ELR (cell line): ENCODE results near the gene COPRS.
"Not testable (repeated sequence)": the region's sequence is repeated elsewhere in the genome, so short reads cannot be mapped to it uniquely, and the experiment has no call there.

Experiments
- DNase-seq: peaks from one replicate; pipeline ENCODE4 v3.0.0-alpha.2; 2015; ENCODE audit warnings: low read depth

The COPRS gene

DNA sequence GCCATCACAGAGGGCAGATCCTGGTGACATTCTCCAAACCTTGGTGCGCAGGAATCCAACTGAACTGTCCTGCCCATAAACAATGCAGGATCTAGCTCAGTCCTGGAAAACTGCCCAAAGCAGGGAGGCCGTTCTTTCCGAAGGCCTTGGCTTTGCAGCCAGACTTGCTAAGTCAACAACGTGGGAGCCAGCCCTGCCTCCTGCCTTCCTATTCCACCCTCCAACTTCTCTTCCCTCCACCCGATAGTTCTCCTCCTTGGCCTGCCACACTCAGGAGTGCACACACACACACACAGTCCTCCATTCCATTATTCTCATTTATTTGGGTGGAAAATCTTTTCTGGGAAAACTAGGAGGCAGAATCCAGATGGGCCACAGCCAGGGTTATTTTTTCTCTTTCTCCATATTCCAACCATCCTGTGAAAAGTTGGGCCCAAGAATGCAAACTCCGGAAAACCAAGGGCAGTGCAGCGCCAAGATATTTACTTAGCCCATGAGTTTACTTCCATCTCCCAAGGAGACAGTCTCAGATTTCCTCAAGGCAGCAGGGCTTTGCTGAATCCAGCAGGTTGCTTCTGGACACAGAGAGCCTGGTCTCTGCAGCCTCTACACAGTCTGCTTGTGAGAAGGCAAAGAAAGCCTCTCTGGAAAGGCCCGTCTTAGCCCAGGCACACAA is 15.8 kb downstream of the COPRS start:
- peak; percentile 29 for DNase-seq

DNA sequence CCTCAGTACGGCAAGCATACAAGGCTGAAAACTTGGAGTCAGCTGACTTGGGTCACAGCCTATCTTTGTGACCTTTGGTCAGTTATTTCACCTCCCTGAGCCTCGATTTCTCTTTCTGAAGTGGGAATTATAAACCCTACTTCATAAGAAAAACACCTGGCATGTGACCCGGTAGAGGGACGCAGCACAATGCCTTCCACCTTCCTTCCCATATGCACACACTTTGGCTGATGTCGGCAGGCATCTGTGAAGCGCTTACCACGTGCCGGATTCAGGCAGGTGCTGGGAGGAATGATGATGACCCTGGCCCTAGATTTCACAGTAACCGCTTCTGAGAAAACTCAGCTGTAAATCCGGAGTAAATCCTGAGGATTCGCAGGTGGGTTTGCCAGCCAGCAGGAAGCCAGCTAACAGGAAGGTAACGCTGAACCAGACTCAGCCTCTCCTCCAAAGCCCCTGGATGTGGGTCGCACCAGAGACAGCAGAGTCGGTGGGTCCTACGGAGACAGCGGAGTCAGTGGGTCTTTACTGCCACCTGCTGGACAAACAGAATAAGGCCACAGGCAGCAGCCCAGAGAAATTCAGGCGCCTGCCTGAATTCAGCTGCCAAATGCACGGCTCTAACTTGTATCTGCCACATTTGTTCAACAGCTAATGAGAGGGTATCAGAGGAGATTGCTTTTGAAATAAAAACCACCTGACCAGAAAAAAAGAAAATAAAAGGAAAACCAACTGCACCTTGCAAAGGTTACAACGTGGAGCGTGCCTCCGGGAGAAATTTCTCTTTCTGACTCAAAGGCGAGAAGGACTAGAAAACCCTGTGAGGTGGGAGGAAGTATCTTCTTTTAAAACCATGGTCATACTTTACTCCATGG is 16.6 kb downstream of the COPRS start:
- peak; percentile 76 for DNase-seq

GRCh38 chr17:31841850-31842194 is 17.2 kb downstream of the COPRS start:
- DNase-seq, result no peak

DNA sequence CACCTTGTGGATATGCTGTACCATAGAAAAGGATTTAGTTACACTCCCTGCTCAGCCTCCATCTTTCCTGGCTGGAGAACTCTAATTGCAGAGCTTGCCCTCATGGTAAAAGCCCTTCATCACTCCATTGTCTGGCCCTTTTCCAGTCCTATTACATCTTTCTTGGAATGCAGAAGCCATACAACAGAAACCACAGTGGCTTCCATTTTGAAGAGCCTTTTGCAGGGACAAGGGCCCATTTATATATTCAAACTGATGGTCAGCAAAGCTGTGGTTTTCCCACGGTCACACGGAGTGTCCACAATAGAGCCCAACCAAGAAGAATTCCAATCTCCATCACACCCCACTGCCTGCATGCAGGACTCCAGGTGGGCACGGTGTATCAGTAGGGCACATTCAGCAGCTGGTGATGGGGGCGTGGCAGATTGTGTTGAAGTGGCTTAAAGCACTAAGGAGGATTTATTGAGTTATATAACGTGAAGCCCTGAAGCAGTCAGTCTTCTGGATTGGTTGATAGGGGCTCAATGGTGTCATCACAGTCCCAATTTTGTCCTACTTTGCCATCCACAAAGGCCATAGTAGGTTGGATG is 20.3 kb downstream of the COPRS start:
- DNase-seq, result no peak

DNA sequence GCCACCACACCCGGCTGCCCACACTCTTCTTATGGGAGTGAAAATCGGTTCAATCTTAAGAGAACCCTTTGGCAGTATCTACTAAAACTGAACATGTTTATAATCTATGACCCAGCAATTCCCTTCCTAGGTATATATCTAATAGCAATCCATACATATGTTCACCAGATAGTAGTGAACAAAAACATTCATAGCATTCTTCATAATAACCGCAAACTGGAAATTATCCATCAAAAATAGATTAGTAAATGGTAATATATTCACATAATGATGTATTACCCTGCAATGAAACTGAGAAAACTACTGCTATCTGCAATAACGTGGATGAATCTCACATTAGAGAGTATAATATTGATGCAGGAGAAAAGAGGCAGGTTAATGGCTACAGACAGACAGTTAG is 23.1 kb downstream of the COPRS start:
- DNase-seq, result no peak

DNA sequence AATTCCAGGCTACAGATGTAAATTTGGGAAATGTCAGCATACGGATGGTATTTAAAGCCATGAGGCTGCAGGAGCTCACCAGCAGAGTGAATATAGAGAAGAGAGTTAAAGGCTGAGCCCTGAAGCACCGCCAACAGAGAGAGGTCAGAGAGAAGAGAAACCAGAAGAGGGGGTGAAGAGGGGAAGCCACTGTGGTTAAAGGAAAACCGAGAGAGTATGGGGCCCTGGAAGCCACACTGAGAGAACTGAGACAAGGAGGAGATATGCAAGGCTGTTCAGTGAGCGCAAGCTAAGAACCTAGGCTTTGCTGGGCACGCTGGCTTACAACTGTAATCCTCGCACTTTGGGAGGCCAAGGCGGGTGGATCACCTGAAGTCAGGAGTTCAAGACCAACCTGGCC is 24.6 kb downstream of the COPRS start:
- DNase-seq, result no peak

- DNase-seq, result no peak
These were observed 26.3 kb downstream of the COPRS start for GRCh38 chr17:31832746-31833145.

- no peak for DNase-seq
These were observed 27.8 kb downstream of the COPRS start for GRCh38 chr17:31830971-31831858.

DNA sequence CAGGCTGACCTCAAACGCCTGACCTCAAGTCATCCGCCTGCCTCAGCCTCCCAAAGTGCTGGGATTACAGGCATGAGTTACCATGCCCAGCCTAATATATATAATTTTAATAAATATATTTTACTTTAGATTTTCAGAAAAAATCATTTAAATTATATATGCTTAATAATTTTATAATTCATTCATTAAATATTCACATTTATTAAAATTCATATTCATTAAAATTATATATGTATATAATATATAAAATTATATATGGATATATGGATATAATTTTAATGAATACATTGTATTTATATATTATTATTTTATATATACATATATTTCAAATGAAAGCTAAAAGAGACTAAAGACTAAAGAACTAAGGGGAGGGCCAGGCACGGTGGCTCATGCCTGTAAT is 29.4 kb downstream of the COPRS start:
- no peak for DNase-seq

GRCh38 chr17:31828955-31829354 is 30.1 kb downstream of the COPRS start:
- not testable (repeated sequence) for DNase-seq

DNA sequence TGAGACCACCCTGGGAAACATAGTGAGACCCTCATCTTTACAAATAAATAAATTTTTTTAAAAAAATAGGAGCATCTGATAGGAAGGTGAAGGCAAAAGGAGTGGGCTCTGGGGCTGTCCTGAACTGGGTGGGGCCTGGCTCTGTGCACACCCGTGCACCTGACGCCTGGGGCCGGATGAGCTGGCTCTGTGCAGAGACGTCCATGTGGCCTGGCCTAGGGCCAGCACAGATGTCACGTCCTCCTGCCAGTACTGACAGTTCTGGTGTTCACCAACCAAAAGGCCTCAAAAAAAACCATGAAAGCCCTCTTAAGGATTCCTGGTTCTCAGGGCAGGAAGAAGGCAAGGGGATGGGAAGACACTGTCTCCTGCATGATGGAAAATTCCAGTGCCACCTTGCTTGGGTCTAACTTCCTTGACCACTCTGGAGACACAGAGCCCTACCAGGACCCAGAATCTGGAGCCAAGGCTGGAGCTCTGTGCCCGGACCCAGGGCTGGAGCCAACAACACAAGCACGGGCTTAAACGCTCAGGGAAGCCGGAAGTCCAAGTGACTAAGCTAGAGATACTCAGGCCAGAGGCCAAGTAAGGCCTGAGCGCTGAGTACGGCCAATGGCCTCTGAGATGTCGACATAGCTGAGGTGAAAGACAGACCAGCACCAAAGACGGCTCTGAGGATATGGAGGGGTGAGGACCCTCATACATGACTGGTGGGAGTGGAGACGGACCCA is 32.9 kb downstream of the COPRS start:
- peak; percentile 61 for DNase-seq

GRCh38 chr17:31824766-31825360 is 34.2 kb downstream of the COPRS start:
- DNase-seq, result peak; percentile 24

GRCh38 chr17:31823014-31823413 is 36.0 kb downstream of the COPRS start:
- no peak for DNase-seq

DNA sequence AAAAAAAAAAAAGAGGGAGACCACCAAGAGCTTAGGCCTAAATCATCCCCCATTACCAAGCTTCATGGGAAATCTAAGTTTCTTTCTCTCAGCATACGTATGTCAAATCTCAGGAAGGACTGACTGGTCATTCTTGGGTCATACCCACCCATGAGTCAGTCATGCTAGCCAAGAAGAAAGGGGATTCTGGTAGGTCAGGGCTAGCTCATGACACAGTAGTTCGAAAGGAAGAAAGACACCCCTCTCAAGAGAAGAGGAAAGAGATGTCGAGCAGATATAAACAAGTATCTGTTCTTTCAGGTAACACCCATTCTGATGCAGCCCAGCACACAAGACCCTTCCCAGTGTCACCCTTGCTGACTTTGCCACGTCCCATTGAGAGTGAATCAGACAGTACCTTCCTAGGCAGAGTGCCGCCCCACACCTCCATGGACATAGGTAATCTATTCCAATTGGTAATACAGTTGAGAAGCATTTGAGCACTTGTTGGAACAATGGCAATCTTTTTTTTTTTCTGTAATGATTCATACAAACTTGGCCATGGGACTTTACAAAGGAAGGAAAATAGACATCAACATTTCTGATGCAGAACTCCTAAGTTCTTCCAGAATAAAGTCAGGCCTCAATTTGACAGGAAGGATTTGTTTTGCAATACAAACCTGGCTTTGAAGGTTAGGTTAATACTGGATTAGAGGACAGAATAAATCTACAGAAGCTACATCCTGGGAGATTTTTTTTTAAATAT is 38.2 kb downstream of the COPRS start:
- peak; percentile 87 for DNase-seq

DNA sequence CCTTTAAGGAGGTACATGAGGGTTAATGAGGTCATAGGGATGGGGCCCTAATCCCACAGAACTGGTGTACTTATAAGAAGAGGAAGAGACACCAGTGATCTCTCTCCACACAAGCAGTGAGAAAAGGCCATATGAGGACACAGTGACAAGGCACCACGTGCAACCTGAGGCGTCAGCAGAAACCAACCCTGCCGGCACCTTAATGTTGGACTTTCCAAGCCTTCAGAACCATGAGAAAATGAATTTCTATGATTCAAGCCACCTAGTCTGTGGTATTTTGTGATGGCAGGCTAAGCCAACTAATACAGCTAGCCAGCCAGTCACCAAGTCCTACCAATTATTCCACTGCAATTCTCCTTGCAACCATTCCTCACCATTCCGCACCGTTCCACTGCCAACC is 39.5 kb downstream of the COPRS start:
- DNase-seq, result no peak

DNA sequence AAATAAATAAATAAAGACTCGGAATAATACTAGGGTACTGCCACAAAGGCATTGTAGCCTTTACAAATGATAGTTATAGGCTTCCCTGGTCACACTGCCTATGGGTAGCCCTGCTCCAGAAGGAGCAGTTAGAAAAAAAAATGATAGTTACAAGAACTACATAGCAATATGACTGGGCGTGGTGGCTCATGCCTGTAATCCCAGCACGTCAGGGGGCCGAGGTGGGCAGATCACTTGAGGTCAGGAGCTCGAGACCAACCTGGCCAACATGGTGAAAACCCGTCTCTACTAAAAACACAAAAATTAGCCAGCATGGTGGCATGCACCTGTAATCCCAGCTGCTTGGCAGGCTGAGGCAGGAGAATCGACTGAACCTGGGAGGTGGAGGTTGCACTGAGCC is 40.2 kb downstream of the COPRS start:
- not testable (repeated sequence) for DNase-seq

- DNase-seq, result no peak
These were observed 43.8 kb downstream of the COPRS start for GRCh38 chr17:31815212-31815730.

- DNase-seq, result no peak
These were observed 47.9 kb downstream of the COPRS start for GRCh38 chr17:31811101-31811500.

- DNase-seq, result not testable (repeated sequence)
These were observed 49.2 kb downstream of the COPRS start for GRCh38 chr17:31809876-31810275.

DNA sequence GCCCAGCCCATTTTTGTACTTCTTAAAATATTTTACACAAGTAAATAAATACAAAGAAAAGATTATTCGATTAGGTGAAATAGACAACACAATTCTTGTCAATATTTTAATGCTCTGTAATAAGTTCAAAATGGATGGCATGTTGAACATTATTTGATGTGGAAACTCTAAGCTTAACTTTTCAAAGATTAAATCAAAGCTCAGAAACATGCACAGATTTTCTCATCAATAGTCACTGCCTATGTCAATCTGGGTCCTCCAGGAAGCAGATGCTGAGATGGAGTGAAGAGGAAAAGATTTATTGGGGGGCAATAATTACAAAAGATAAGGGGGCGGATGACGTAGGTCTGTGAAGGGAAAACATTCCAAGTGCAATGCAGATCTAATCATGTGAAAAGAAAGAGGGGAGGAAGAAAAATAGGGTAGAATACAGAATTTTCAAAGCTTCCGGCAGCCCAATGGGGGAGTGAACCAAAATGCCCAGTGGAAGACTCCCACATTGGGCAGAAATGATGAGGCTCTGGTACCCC is 50.5 kb downstream of the COPRS start:
- DNase-seq, result no peak
